ENCODE data around the gene ANKS1B.

Gene ANKS1B

GRCh38 chr12:99278899-99279298, 705.8 kb downstream of the ANKS1B start:
- peaks cover 14% of the 10 kb centered on the region for H3K9me3 Mint-ChIP-seq
- no peak overlapping the region for H3K27ac Mint-ChIP-seq
- no peaks in the 10 kb centered on the region for H3K4me1 Mint-ChIP-seq
- no peak for TF ChIP-seq CTCF (IDR thresholded peaks at IDR 0.05; ENCODE audit: unreplicated experiment in 3 of 3)
- H3K36me3 Mint-ChIP-seq (ENCODE audit: low read depth): no peaks in the 10 kb centered on the region
- no peaks in the 10 kb centered on the region for H3K27me3 Mint-ChIP-seq (ENCODE audit: low read depth)
- no peak overlapping the region for H3K4me3 Mint-ChIP-seq

- Mint-ChIP-seq H3K9me3 (peaks cover 14% of the 10 kb centered on the region), H3K27ac (no peak overlapping the region), H3K4me1 (no peaks in the 10 kb centered on the region), H3K27me3 (ENCODE audit: low read depth) (no peaks in the 10 kb centered on the region), H3K36me3 (ENCODE audit: low read depth) (no peaks in the 10 kb centered on the region), H3K4me3 (no peak overlapping the region)
- TF ChIP-seq CTCF (IDR thresholded peaks at IDR 0.05; ENCODE audit: unreplicated experiment in 3 of 3): no peak
Measured at GRCh38 chr12:99277591-99278379, 707.0 kb downstream of the ANKS1B start.

GRCh38 chr12:99271071-99271470, 713.7 kb downstream of the ANKS1B start:
- Mint-ChIP-seq H3K36me3 (ENCODE audit: low read depth) (no peaks in the 10 kb centered on the region), H3K4me1 (no peaks in the 10 kb centered on the region), H3K27me3 (ENCODE audit: low read depth) (no peaks in the 10 kb centered on the region), H3K27ac (no peak overlapping the region), H3K4me3 (no peak overlapping the region), H3K9me3 (peaks cover 14% of the 10 kb centered on the region)
- no peak for TF ChIP-seq CTCF (IDR thresholded peaks at IDR 0.05; ENCODE audit: unreplicated experiment in 3 of 3)

GRCh38 chr12:99267038-99267437, 717.7 kb downstream of the ANKS1B start:
- H3K4me1 Mint-ChIP-seq: no peaks in the 10 kb centered on the region
- no peak for TF ChIP-seq CTCF (IDR thresholded peaks at IDR 0.05; ENCODE audit: unreplicated experiment in 3 of 3)
- no peak overlapping the region for H3K27ac Mint-ChIP-seq
- no peaks in the 10 kb centered on the region for H3K27me3 Mint-ChIP-seq (ENCODE audit: low read depth)
- no peaks in the 10 kb centered on the region for H3K36me3 Mint-ChIP-seq (ENCODE audit: low read depth)
- no peak overlapping the region for H3K4me3 Mint-ChIP-seq
- H3K9me3 Mint-ChIP-seq: peaks cover 6% of the 10 kb centered on the region

- Mint-ChIP-seq H3K27ac (no peak overlapping the region), H3K4me3 (no peak overlapping the region), H3K9me3 (peaks cover 2% of the 10 kb centered on the region), H3K36me3 (ENCODE audit: low read depth) (no peaks in the 10 kb centered on the region), H3K27me3 (ENCODE audit: low read depth) (no peaks in the 10 kb centered on the region), H3K4me1 (peaks cover 12% of the 10 kb centered on the region)
- TF ChIP-seq CTCF (IDR thresholded peaks at IDR 0.05; ENCODE audit: unreplicated experiment in 3 of 3): no peak
Measured at GRCh38 chr12:99265648-99266047, 719.1 kb downstream of the ANKS1B start.

- no peak for TF ChIP-seq CTCF (IDR thresholded peaks at IDR 0.05; ENCODE audit: unreplicated experiment in 3 of 3)
- Mint-ChIP-seq H3K36me3 (ENCODE audit: low read depth) (no peaks in the 10 kb centered on the region), H3K4me1 (peaks cover 29% of the 10 kb centered on the region), H3K27me3 (ENCODE audit: low read depth) (no peaks in the 10 kb centered on the region), H3K4me3 (no peak overlapping the region), H3K27ac (peak overlapping the region in 1 of 3 experiments; percentile 73), H3K9me3 (peaks cover 2% of the 10 kb centered on the region)
Measured at GRCh38 chr12:99261256-99261655, 723.5 kb downstream of the ANKS1B start.
